Loucy (cell line): ENCODE results near the gene GDF7.

Experiments
- EZH2phosphoT487 ChIP-seq: fragments of 200-600 bp; IDR thresholded peaks from 2 replicates; pipeline ENCODE4 v1.6.1; 2018; ENCODE audit warnings: antibody characterized with exemption, mild to moderate bottlenecking, moderate library complexity, borderline replicate concordance
- TF ChIP-seq, protein P1 (sequence below): fragments of 200-600 bp; sonication (generic); conservative IDR thresholded peaks from 2 replicates; pipeline ENCODE4 v1.5.1; 2014; ENCODE audit warnings: mild to moderate bottlenecking, antibody characterized with exemption, low read length

- TF ChIP-seq, protein P1, sequence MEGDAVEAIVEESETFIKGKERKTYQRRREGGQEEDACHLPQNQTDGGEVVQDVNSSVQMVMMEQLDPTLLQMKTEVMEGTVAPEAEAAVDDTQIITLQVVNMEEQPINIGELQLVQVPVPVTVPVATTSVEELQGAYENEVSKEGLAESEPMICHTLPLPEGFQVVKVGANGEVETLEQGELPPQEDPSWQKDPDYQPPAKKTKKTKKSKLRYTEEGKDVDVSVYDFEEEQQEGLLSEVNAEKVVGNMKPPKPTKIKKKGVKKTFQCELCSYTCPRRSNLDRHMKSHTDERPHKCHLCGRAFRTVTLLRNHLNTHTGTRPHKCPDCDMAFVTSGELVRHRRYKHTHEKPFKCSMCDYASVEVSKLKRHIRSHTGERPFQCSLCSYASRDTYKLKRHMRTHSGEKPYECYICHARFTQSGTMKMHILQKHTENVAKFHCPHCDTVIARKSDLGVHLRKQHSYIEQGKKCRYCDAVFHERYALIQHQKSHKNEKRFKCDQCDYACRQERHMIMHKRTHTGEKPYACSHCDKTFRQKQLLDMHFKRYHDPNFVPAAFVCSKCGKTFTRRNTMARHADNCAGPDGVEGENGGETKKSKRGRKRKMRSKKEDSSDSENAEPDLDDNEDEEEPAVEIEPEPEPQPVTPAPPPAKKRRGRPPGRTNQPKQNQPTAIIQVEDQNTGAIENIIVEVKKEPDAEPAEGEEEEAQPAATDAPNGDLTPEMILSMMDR = no peak
- TF ChIP-seq EZH2phosphoT487 = no peak
Measured at GRCh38 chr2:20691076-20691734, 24.3 kb downstream of the GDF7 start.
